Stomach (tissue), 4 donors: Measurements from ENCODE around the gene PITPNM3.

Source experiments
- CTCF ChIP-seq, 7 experiments: fragments of 450-650 bp in 4 of 7; fragments of 200-600 bp in 3 of 7; sonication (generic) in 3 of 7; IDR thresholded peaks; one replicate each; pipeline ENCODE4 v1.5.1; 2016 to 2019; ENCODE audit warnings: antibody characterized with exemption in 7 of 7, control low read depth in 2 of 7, mild to moderate bottlenecking in 1 of 7
- EP300 ChIP-seq: sonication (generic); formaldehyde crosslinking; IDR thresholded peaks from one replicate; pipeline ENCODE4 v1.6.1; 2017; ENCODE audit warnings: antibody characterized with exemption
- POLR2A ChIP-seq, 4 donors: fragments of 450-650 bp; IDR thresholded peaks; one replicate each; pipeline ENCODE4 v1.6.1; 2016; ENCODE audit warnings: antibody characterized with exemption in 4 of 4, control low read depth in 2 of 4, mild to moderate bottlenecking in 1 of 4, moderate library complexity in 1 of 4
- POLR2AphosphoS5 ChIP-seq, 3 donors: sonication (generic); formaldehyde crosslinking; IDR thresholded peaks; one replicate each; pipeline ENCODE4 v1.6.1; 2016; ENCODE audit warnings: antibody characterized with exemption in 3 of 3

GRCh38 chr17:6465206-6466003 lies 91.0 kb downstream of the PITPNM3 start:
- no peak for TF ChIP-seq CTCF (IDR thresholded peaks at IDR 0.05)
- no peak for TF ChIP-seq EP300
- TF ChIP-seq POLR2AphosphoS5 (IDR thresholded peaks at IDR 0.05), result no peak
- no peak for TF ChIP-seq POLR2A (IDR thresholded peaks at IDR 0.05)
